Thoracic aorta (tissue), 2 donors: ENCODE results near the gene PCDH8. TPM values are rescaled to one million over a fixed set of nuclear protein-coding genes. Genes with fewer than 3 reads are reported as not detected.

Experiments used
- ATAC-seq: fragments of 150-250 bp; one replicate; pipeline ENCODE4 v1.8.0; 2017; ENCODE audit warnings: low read depth; ENCODE audit not compliant: insufficient number of reproducible peaks, low FRiP score
- DNase-seq: peaks from one replicate; pipeline ENCODE4 v3.0.0-alpha.2; 2020; ENCODE audit warnings: low spot score
- H3K27ac ChIP-seq, 2 donors: fragments of 200-600 bp; sonication (generic); 1 replicate in 1 of 2; 2 replicates in 1 of 2; pipeline ENCODE4 v1.5.1; 2016; ENCODE audit warnings: mild to moderate bottlenecking in 2 of 2, moderate library complexity in 2 of 2
- H3K27me3 ChIP-seq: fragments of 200-600 bp; sonication (generic); replicated peaks from 2 replicates; pipeline ENCODE4 v1.6.0; 2016; ENCODE audit warnings: mild to moderate bottlenecking; ENCODE audit not compliant: insufficient read depth
- H3K36me3 ChIP-seq: fragments of 200-600 bp; sonication (generic); one replicate; pipeline ENCODE4 v1.5.1; 2016
- H3K4me1 ChIP-seq, 2 donors: fragments of 200-600 bp; sonication (generic); 1 replicate in 1 of 2; 2 replicates in 1 of 2; pipeline versions ENCODE4 v1.5.1 to v1.6.0; 2016; ENCODE audit warnings: low read depth in 2 of 2, mild to moderate bottlenecking in 1 of 2; ENCODE audit not compliant: control insufficient read depth in 1 of 2
- H3K4me3 ChIP-seq: fragments of 200-600 bp; sonication (generic); 2 replicates; pipeline ENCODE4 v1.5.1; 2016; ENCODE audit warnings: mild to moderate bottlenecking
- H3K9me3 ChIP-seq: fragments of 200-600 bp; sonication (generic); 2 replicates; pipeline ENCODE4 v1.5.1; 2016
- total RNA-seq, 2 donors: library from RNA; depleted of rRNA; stranded (reverse); fragments of >200 nt; gene quantifications; one replicate each; pipeline versions ENCODE4 v1.1.0 to v1.2.3, GENCODE V29; 2016
- TF ChIP-seq, protein P1 (sequence below): fragments of 200-600 bp; sonication (generic); IDR thresholded peaks from one replicate; pipeline ENCODE4 v1.5.1; 2019; ENCODE audit warnings: antibody characterized with exemption

PCDH8 gene
- total RNA-seq, 2 donors from 2014 or later, result not detected

DNA sequence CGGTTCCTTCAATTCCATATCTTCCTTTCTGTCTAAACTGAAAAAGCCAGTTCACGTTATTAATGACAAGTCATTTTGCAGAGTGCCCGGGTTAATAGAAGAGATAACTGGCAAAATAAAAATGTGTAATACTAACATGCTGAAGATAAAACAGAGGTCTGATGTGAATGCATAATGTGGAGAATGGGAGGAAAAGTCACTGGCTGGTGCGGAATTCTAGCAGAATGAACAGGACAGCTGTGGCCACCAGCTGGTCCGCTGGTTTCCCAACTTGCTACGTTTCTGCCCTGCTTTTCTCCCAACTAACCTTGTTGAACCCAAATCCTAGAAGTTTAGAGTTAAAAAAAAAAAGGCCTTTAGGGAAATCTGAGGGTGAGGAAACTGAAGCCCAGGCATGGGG lies 42.4 kb downstream of the PCDH8 start:
- H3K27ac ChIP-seq, result no peak overlapping the region
- no peak for ATAC-seq
- no peak for DNase-seq
- H3K9me3 ChIP-seq, result no peaks in the 10 kb centered on the region
- no peaks in the 10 kb centered on the region for H3K36me3 ChIP-seq
- no peak overlapping the region for H3K4me3 ChIP-seq
- TF ChIP-seq, protein P1, sequence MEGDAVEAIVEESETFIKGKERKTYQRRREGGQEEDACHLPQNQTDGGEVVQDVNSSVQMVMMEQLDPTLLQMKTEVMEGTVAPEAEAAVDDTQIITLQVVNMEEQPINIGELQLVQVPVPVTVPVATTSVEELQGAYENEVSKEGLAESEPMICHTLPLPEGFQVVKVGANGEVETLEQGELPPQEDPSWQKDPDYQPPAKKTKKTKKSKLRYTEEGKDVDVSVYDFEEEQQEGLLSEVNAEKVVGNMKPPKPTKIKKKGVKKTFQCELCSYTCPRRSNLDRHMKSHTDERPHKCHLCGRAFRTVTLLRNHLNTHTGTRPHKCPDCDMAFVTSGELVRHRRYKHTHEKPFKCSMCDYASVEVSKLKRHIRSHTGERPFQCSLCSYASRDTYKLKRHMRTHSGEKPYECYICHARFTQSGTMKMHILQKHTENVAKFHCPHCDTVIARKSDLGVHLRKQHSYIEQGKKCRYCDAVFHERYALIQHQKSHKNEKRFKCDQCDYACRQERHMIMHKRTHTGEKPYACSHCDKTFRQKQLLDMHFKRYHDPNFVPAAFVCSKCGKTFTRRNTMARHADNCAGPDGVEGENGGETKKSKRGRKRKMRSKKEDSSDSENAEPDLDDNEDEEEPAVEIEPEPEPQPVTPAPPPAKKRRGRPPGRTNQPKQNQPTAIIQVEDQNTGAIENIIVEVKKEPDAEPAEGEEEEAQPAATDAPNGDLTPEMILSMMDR, result no peak
- H3K27me3 ChIP-seq, result no peaks in the 10 kb centered on the region
- H3K4me1 ChIP-seq, result no peaks in the 10 kb centered on the region

DNA sequence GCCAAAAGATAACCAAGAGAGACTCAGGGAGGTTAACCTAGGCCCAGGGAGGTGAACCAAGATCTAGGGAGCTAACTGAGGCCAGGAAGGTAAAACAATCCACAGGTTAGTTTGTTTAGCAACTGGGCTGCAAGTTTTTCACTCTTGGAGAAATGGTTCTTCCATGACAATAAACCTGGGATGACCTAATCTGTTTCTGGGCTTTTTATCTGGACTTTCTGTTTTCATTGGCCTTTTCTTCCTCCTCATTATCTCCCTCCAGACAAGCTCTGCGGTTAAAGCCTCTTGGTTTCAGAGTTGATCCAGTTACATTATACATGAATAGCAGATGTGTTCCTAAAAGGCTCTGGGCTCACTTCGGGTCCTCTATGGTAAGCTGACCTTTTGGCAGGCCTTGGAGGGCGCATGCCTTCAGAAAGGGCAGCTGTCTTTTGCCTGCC lies 44.2 kb downstream of the PCDH8 start:
- Histone ChIP-seq H3K27ac (no peak overlapping the region), H3K4me3 (no peak overlapping the region), H3K4me1 (no peaks in the 10 kb centered on the region), H3K9me3 (no peaks in the 10 kb centered on the region), H3K27me3 (no peaks in the 10 kb centered on the region), H3K36me3 (no peaks in the 10 kb centered on the region)
- TF ChIP-seq, protein P1, result no peak
- ATAC-seq (no peak), DNase-seq (no peak)

- ATAC-seq, result no peak
These were observed 47.6 kb downstream of the PCDH8 start for GRCh38 chr13:52800856-52801255.

DNA sequence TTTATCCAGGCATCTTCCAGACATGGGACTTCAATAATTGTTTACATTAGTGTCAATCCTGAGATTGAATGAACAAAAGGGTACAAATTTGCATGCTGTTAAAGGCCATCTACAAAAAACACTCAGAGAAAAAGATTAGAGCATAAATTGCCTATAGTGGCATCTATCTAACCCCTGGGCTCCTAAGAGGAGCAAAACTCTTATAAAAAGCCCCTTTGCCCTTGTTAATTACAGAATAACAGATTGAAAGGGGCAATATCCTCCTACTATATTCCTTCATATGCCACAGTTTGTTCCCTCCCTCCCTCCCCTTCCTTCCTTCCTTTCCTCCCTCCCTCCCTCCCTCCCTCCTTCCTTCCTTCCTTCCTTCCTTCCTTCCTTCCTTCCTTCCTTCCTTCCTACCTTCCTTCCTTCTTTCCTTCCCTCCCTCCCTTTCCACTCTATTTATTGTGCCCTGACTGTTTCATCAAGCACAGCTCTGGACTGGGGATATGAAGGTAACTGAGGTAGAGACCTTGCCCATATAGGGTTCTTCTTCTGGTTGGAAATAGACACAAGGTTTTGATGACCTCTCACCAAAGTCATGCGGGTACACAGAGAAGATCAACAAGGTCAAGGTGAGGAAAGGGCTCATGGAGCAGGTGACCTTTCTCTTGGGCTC lies 49.5 kb downstream of the PCDH8 start:
- no peak for DNase-seq
- TF ChIP-seq, protein P1, result no peak
- Histone ChIP-seq H3K4me3 (no peak overlapping the region), H3K9me3 (no peaks in the 10 kb centered on the region), H3K27ac (no peak overlapping the region), H3K27me3 (no peaks in the 10 kb centered on the region), H3K4me1 (no peaks in the 10 kb centered on the region), H3K36me3 (no peaks in the 10 kb centered on the region)
- no peak for ATAC-seq

More at GRCh38 chr13:52800856-52801255, 47.6 kb downstream of the PCDH8 start:
- TF ChIP-seq, protein P1, result no peak
- Histone ChIP-seq H3K36me3 (no peaks in the 10 kb centered on the region), H3K4me3 (no peak overlapping the region), H3K27me3 (no peaks in the 10 kb centered on the region), H3K4me1 (no peaks in the 10 kb centered on the region), H3K27ac (no peak overlapping the region), H3K9me3 (no peaks in the 10 kb centered on the region)
- DNase-seq, result no peak

DNA sequence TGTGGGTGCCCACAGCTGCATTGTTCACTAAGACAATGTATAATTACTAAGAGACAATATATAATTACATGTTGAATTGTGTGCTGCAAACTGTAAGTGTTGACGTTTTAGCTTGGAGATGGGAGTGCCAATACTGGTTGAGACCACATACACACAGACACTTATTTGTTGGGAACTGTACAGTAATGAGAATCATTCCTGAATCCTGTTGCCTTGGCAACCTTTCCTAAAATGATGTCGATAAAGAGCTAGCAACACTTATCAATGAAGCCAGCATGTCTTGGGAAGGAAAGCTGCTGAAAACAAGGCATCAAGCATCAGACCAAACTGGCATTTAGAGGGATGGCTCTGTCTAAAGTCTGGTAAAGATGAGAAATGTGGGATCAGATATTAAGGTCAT lies 51.3 kb downstream of the PCDH8 start:
- no peak overlapping the region for H3K27ac ChIP-seq
- H3K36me3 ChIP-seq, result no peaks in the 10 kb centered on the region
- H3K4me3 ChIP-seq, result no peak overlapping the region
- DNase-seq (no peak), ATAC-seq (no peak)
- no peaks in the 10 kb centered on the region for H3K9me3 ChIP-seq
- no peaks in the 10 kb centered on the region for H3K27me3 ChIP-seq
- TF ChIP-seq, protein P1, result no peak
- no peaks in the 10 kb centered on the region for H3K4me1 ChIP-seq
